Heart right ventricle (tissue), 16 donors: Measurements from ENCODE around the gene AVPR2. TPM values are rescaled to one million over a fixed set of nuclear protein-coding genes. Genes with fewer than 3 reads are reported as not detected.

Source experiments
- ATAC-seq, 8 donors: fragments of 200-7000 bp; cut with Tn5 transposase; one replicate each; pipeline ENCODE4 v1.9.1; 2020; ENCODE audit warnings: mild to moderate bottlenecking in 8 of 8, moderate library complexity in 8 of 8, moderate number of reproducible peaks in 1 of 8
- DNase-seq, 2 donors: peaks; one replicate each; pipeline ENCODE4 v3.0.0-alpha.2; 2020
- H3K27ac ChIP-seq, 10 donors: fragments of 200-600 bp; sonication (generic) in 2 of 10; one replicate each; pipeline versions ENCODE4 v1.5.0 to v1.8.0; 2020 to 2022; ENCODE audit warnings: mild to moderate bottlenecking in 3 of 10
- H3K27me3 ChIP-seq, 7 donors: fragments of 200-600 bp; one replicate each; pipeline ENCODE4 v1.8.0; 2021 to 2022; ENCODE audit warnings: mild to moderate bottlenecking in 2 of 7
- H3K36me3 ChIP-seq, 9 donors: fragments of 200-600 bp; sonication (generic) in 1 of 9; one replicate each; pipeline versions ENCODE4 v1.5.0 to v1.8.0; 2020 to 2022; ENCODE audit warnings: mild to moderate bottlenecking in 2 of 9
- H3K4me1 ChIP-seq, 9 donors: fragments of 200-600 bp; sonication (generic) in 1 of 9; one replicate each; pipeline versions ENCODE4 v1.5.0 to v1.8.0; 2020 to 2022; ENCODE audit warnings: mild to moderate bottlenecking in 4 of 9
- H3K4me3 ChIP-seq, 10 donors: fragments of 200-600 bp; sonication (generic) in 2 of 10; one replicate each; pipeline versions ENCODE4 v1.5.0 to v1.8.0; 2020 to 2022; ENCODE audit warnings: mild to moderate bottlenecking in 7 of 10, moderate library complexity in 2 of 10
- H3K9me3 ChIP-seq, 11 donors: fragments of 200-600 bp in 10 of 11; sonication (generic) in 2 of 11; one replicate each; pipeline versions ENCODE4 v1.5.0 to v1.8.0; 2013 to 2022; ENCODE audit warnings: mild to moderate bottlenecking in 2 of 11, control low read depth in 1 of 11, moderate library complexity in 1 of 11
- CTCF ChIP-seq, 9 donors: fragments of 200-600 bp; sonication (generic) in 2 of 9; IDR thresholded peaks; one replicate each; pipeline versions ENCODE4 v1.5.0 to v1.8.0; 2021 to 2022; ENCODE audit warnings: antibody characterized with exemption in 9 of 9, mild to moderate bottlenecking in 5 of 9, moderate library complexity in 1 of 9
- WGBS, 2 donors: extraction: QIAGEN DNeasy Blood & Tissue Kit; methylation state at CpG; one replicate each; pipeline ENCODE4 v1.1.7; 2013; ENCODE audit warnings: inconsistent platforms in 1 of 2; 5-methylcytosine and 5-hydroxymethylcytosine counted together
- intact Hi-C, 10 donors: fragments of 100-400 bp; cut with DNase I; formaldehyde crosslinking; loops; one replicate each; pipeline versions ENCODE4 v1.11.1 to v1.14.2; 2022
- polyA plus RNA-seq, 2 donors: library from polyadenylated mRNA; stranded (reverse); fragments of 200-250 nt; gene quantifications; one replicate each; pipeline ENCODE4 v1.2.3, GENCODE V29; 2013
- total RNA-seq, 10 donors: library from RNA; stranded (reverse); fragmentation: NEBNext Ultra II Directional in 3 of 10; extraction: Animal tissue kit (Norgen Biotek cat#: 25700) in 3 of 10; gene quantifications; one replicate each; pipeline versions ENCODE4 v1.2.1 to v1.2.4, GENCODE V29; 2021 to 2023
- donor health status: Arrhythmogenic right ventricular cardiomyopathy.
- donor health status: ischemic (EF 13 %, LVEDD 7.1; RV severe dilation, severe dysfunction).
- donor health status: healthy with polysubstance abuse.
- donor health status: DM: no; HTN: yes; CAD: no.
- donor health status: DM: no; HTN: no; CAD: no.
- donor health status: ischemic (EF 25% LVEDD 6.9; RV normal size, moderate dysfunction).
- donor health status: ischemic (EF 25% LVEDD 5.7; RV mildly dilated, moderate dysfunction).
- donor health status: healthy.
- donor health status: DM: yes; HTN: yes; CAD: no.
- donor health status: Ischemic cardiomyopathy.
- donor health status: ischemic (EF 35%, LVEDD 5.7; RV mildly dilated, moderate dysfunction).
- donor health status: nonischemic (EF 11% LVEDD 7.7; RV severe dilation, severe dysfunction).
- donor health status: DM: yes; HTN: yes; CAD: no.
- donor health status: PGD.
- donor health status: ischemic (EF 29% LVEDD 5.4; RV normal size, mild dysfunction).
- donor health status: nonischemic (EF 23%, LVEDD 6.1; RV moderate dilation, normal function).

Gene AVPR2
- total and polyA plus RNA-seq, 12 donors, result 1.4 to 8.9 (median 2.4) TPM

- H3K4me3 ChIP-seq, result no peak overlapping the region
- intact Hi-C loops, result no loop called here
- 46 to 55% methylated on average over 10 to 12 of the region's 12 CpGs for WGBS, 2 donors
- no peak overlapping the region for H3K27ac ChIP-seq
- peaks cover 0 to 100% (median 38%) of the 10 kb centered on the region in 7 donors for H3K27me3 ChIP-seq
- TF ChIP-seq CTCF (IDR thresholded peaks at IDR 0.05), result no peak
- no peaks in the 10 kb centered on the region for H3K4me1 ChIP-seq
- no peak for ATAC-seq
- DNase-seq, result no peak
- no peaks in the 10 kb centered on the region for H3K9me3 ChIP-seq
- H3K36me3 ChIP-seq, result no peaks in the 10 kb centered on the region
Measured at GRCh38 chrX:153879741-153880439, 24.6 kb upstream of the AVPR2 start.

GRCh38 chrX:153880440-153880815 is 24.0 kb upstream of the AVPR2 start:
- intact Hi-C loops, result no loop called here
- WGBS, 2 donors, result 12 to 26% methylated on average over 5 to 6 of the region's 6 CpGs
- ATAC-seq (no peak), DNase-seq (no peak)
- H3K36me3 ChIP-seq, result no peaks in the 10 kb centered on the region
- peaks cover 0 to 100% (median 44%) of the 10 kb centered on the region in 7 donors for H3K27me3 ChIP-seq
- TF ChIP-seq CTCF (IDR thresholded peaks at IDR 0.05), result no peak
- H3K27ac ChIP-seq, result no peak overlapping the region
- peaks cover 0 to 4% (median 0%) of the 10 kb centered on the region in 9 donors for H3K4me1 ChIP-seq
- H3K4me3 ChIP-seq, result no peak overlapping the region
- no peaks in the 10 kb centered on the region for H3K9me3 ChIP-seq

- Histone ChIP-seq H3K27me3 (peaks cover 0 to 97% (median 47%) of the 10 kb centered on the region in 7 donors), H3K9me3 (no peaks in the 10 kb centered on the region), H3K27ac (no peak overlapping the region), H3K4me3 (no peak overlapping the region), H3K36me3 (no peaks in the 10 kb centered on the region), H3K4me1 (peaks cover 0 to 6% (median 0%) of the 10 kb centered on the region in 9 donors)
- intact Hi-C loops, result no loop called here
- ATAC-seq, result no peak
- no peak for DNase-seq
- WGBS, 2 donors, result 76 to 78% methylated on average over 6 to 7 of the region's 7 CpGs
- TF ChIP-seq CTCF (IDR thresholded peaks at IDR 0.05), result no peak
Measured at GRCh38 chrX:153881281-153881680, 23.2 kb upstream of the AVPR2 start.

- H3K4me3 ChIP-seq, result no peak overlapping the region
- H3K9me3 ChIP-seq, result no peaks in the 10 kb centered on the region
- intact Hi-C loops, result no loop called here
- DNase-seq (no peak), ATAC-seq (peak in 3 of 8 donors; percentile 4 to 46 (median 31))
- WGBS, 2 donors, result 36 to 37% methylated on average over 5 to 8 of the region's 8 CpGs
- H3K27me3 ChIP-seq, result peaks cover 0 to 97% (median 51%) of the 10 kb centered on the region in 7 donors
- H3K36me3 ChIP-seq, result no peaks in the 10 kb centered on the region
- H3K27ac ChIP-seq, result no peak overlapping the region
- H3K4me1 ChIP-seq, result peaks cover 0 to 6% (median 0%) of the 10 kb centered on the region in 9 donors
- TF ChIP-seq CTCF (IDR thresholded peaks at IDR 0.05), result no peak
Measured at GRCh38 chrX:153882086-153882498, 22.4 kb upstream of the AVPR2 start.
